Stimulated activated naive CD8-positive, alpha-beta T cell treated with anti-CD3 and anti-CD28 coated beads, Interleukin-15, Interleukin-2, amounts not matched to agents 100 ng/mL and 50 ng/mL, for 24 hours (primary cell): Measurements from ENCODE around the gene KCNJ15.

Source experiments
- H3K27ac Mint-ChIP-seq: one replicate; pipeline ENCODE4 v1.8.0; 2021; ENCODE audit warnings: mild to moderate bottlenecking, mixed read lengths
- H3K27me3 Mint-ChIP-seq: one replicate; pipeline ENCODE4 v1.8.0; 2021; ENCODE audit warnings: mixed read lengths
- H3K36me3 Mint-ChIP-seq: one replicate; pipeline ENCODE4 v1.8.0; 2021; ENCODE audit warnings: low read depth, mixed read lengths
- H3K4me1 Mint-ChIP-seq: one replicate; pipeline ENCODE4 v1.8.0; 2021; ENCODE audit warnings: low read depth, mixed read lengths
- H3K4me3 Mint-ChIP-seq: one replicate; pipeline ENCODE4 v1.8.0; 2021; ENCODE audit warnings: mild to moderate bottlenecking, mixed read lengths
- H3K9me3 Mint-ChIP-seq: one replicate; pipeline ENCODE4 v1.8.0; 2021; ENCODE audit warnings: mixed read lengths

Gene KCNJ15

GRCh38 chr21:38354231-38354630 is 97.4 kb downstream of the KCNJ15 start:
- Mint-ChIP-seq H3K4me1 (peaks cover 2% of the 10 kb centered on the region), H3K4me3 (no peak overlapping the region), H3K9me3 (no peaks in the 10 kb centered on the region), H3K36me3 (no peaks in the 10 kb centered on the region), H3K27me3 (peaks cover 25% of the 10 kb centered on the region), H3K27ac (no peak overlapping the region)

DNA sequence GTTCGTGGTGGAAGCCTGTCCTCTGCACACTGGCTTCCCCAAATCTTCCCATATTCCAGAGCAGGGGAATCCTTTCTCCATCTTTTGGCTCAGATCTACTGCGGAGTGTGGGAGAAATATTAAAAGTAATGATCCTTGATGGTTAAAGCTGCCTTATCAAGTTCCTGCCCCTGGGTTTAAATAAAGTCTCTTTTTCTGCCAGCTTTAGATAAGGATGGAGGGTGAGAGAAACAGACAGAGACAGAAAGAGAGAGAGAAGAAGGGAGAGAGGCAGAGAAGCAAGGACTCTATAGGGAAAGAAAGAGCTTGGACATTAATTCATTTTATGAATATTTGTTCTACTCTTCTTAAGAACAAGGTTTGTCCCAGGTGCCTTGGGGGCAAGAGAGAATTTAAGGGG is 98.0 kb downstream of the KCNJ15 start:
- Mint-ChIP-seq H3K27ac (no peak overlapping the region), H3K4me3 (no peak overlapping the region), H3K4me1 (no peaks in the 10 kb centered on the region), H3K9me3 (no peaks in the 10 kb centered on the region), H3K27me3 (peaks cover 25% of the 10 kb centered on the region), H3K36me3 (no peaks in the 10 kb centered on the region)

DNA sequence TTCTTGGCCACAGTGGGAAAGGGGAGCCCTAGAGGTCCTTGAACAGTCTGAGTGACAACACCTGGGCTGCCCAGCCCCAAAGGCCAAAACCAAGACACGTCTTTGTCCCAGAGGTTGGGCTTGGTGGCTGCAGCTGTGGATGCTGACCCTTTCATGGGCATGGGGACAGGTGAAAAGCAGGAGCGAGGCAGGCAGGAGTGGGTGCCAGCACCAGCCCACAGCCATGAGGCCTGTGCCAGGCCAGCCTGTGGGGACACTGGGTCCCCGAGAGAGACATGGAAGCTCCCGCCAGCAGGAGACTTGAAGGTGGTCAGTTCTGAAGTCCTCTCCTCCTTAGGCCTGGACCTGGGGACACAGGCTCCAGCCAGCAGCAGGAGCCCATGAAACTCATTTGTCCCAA is 98.6 kb downstream of the KCNJ15 start:
- no peaks in the 10 kb centered on the region for H3K36me3 Mint-ChIP-seq
- no peaks in the 10 kb centered on the region for H3K9me3 Mint-ChIP-seq
- peaks cover 20% of the 10 kb centered on the region for H3K27me3 Mint-ChIP-seq
- H3K4me1 Mint-ChIP-seq = no peaks in the 10 kb centered on the region
- H3K4me3 Mint-ChIP-seq = no peak overlapping the region
- no peak overlapping the region for H3K27ac Mint-ChIP-seq

DNA sequence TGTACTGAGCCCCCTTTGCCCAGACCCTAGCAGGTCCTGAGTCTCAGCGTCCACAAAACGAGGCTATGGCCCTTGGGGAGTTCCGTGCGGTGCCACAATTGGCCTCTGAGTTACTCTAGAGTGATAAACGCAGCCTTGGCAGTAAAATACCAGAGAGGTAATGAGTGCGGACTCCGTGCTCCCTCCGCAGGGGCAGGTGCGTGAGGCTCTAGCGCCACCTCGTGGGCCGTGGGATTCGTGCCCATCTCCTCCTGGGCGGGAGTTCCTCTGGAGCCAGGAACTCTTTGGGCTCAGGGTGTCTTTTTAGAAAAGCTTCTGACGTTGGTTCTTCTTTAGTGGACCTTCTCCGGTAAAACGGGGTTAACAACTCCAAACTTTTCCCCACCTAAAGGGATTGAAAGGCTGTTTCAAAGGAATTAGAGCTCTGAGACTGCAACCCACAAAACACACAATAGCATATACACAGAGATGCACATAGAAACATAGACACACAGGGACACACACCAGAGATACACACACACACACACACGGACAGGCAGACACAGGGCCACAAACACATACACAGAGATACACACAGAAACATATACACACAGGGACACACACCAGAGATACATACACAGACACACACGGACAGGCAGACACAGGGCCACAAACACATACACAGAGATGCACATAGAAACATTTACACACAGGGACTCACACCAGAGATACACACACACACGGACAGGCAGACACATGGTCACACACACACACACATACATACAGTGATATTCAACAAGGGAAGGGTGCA is 99.4 kb downstream of the KCNJ15 start:
- Mint-ChIP-seq H3K4me1 (no peaks in the 10 kb centered on the region), H3K27me3 (peaks cover 20% of the 10 kb centered on the region), H3K27ac (no peak overlapping the region), H3K36me3 (no peaks in the 10 kb centered on the region), H3K4me3 (no peak overlapping the region), H3K9me3 (no peaks in the 10 kb centered on the region)
